K562 (cell line): ENCODE results near the gene MAGI3. TPM values are rescaled to one million over a fixed set of nuclear protein-coding genes. Genes with fewer than 3 reads are reported as not detected.

Experiments used
- ATAC-seq: fragments of 200-7000 bp; cut with Tn5 transposase; 3 replicates; pipeline ENCODE4 v1.9.1; 2020; ENCODE audit warnings: moderate library complexity
- BruUV-seq: library from RNA; stranded (reverse); fragments of 400-500 nt; replicated peaks from 2 replicates; lab custom pipeline; 2021; lab: Mats Ljungman, UMichigan
- CTCF ChIA-PET: fragments of 300-600 bp; formaldehyde crosslinking; extraction: SDS; loops from one replicate; lab custom pipeline; 2021; ENCODE audit warnings: low intra/inter-chr PET ratio; lab: Yijun Ruan, JAX
- POLR2A ChIA-PET: fragments of 300-600, 350-650 bp; sonication (Branson Sonifier 250); formaldehyde crosslinking; extraction: SDS; loops from one replicate; lab custom pipeline; 2021; ENCODE audit warnings: antibody characterized with exemption, inconsistent platforms; lab: Yijun Ruan, JAX
- DNase-seq, 4 experiments: peaks; one replicate each; pipeline versions ENCODE4 v3.0.0 to v3.0.0-alpha.2; 2011 to 2018; ENCODE audit warnings: low spot score in 3 of 4, mixed read lengths in 3 of 4; ENCODE audit errors: extremely low read depth in 1 of 4
- FAIRE-seq: peaks from 2 replicates; lab custom pipeline; 2011; peaks lifted over from hg19 to GRCh38; lab: Jason Lieb, UNC
- H2AFZ ChIP-seq: 2 replicates; pipeline ENCODE4 v1.6.0; 2011; ENCODE audit warnings: low read depth, low read length, control low read depth, inconsistent platforms
- H3K27ac ChIP-seq: fragments of 200-600 bp; 3 replicates; pipeline ENCODE4 v1.8.0; 2011; ENCODE audit warnings: low read depth, mild to moderate bottlenecking, control low read depth, inconsistent platforms, low read length, moderate library complexity, mixed read lengths; ENCODE audit errors: extremely low read depth
- H3K27me3 ChIP-seq, 2 experiments: fragments of 300-600 bp in 1 of 2; 2 replicates in 1 of 2; 3 replicates in 1 of 2; pipeline versions ENCODE4 v1.6.0 to v1.8.0; 2011; ENCODE audit warnings: inconsistent platforms in 2 of 2, low read length in 2 of 2, mild to moderate bottlenecking in 1 of 2, mixed read lengths in 1 of 2, moderate library complexity in 1 of 2; ENCODE audit not compliant: control insufficient read depth in 2 of 2, insufficient read depth in 2 of 2
- H3K36me3 ChIP-seq: fragments of 300-600 bp; 3 replicates; pipeline ENCODE4 v1.8.0; 2011; ENCODE audit warnings: mild to moderate bottlenecking, low read length, inconsistent platforms; ENCODE audit not compliant: control insufficient read depth, insufficient read depth
- H3K4me1 ChIP-seq, 2 experiments: fragments of 200-600 bp in 1 of 2; replicated peaks in 1 of 2; 2 replicates in 1 of 2; 3 replicates in 1 of 2; pipeline versions ENCODE4 v1.5.1 to v1.8.0; 2011; ENCODE audit warnings: inconsistent platforms in 2 of 2, low read length in 2 of 2, mild to moderate bottlenecking in 1 of 2, mixed read lengths in 1 of 2, moderate library complexity in 1 of 2; ENCODE audit not compliant: control insufficient read depth in 2 of 2, insufficient read depth in 2 of 2
- H3K4me2 ChIP-seq: 2 replicates; pipeline ENCODE4 v1.6.1; 2011; ENCODE audit warnings: low read length, control low read depth, inconsistent platforms, mixed read lengths; ENCODE audit not compliant: insufficient read depth
- H3K4me3 ChIP-seq: fragments of 200-600 bp; sonication (generic), shearing (Covaris generic); 2 replicates; pipeline ENCODE4 v1.5.1; 2016; ENCODE audit warnings: control low read depth, inconsistent platforms
- H3K79me2 ChIP-seq: fragments of 200-600 bp; 3 replicates; pipeline ENCODE4 v1.8.0; 2011; ENCODE audit warnings: low read length, inconsistent platforms; ENCODE audit not compliant: control insufficient read depth, insufficient read depth
- H3K9ac ChIP-seq, 2 experiments: 2 replicates each; pipeline versions ENCODE4 v1.6.0 to v1.6.1; 2011; ENCODE audit warnings: low read depth in 2 of 2, low read length in 2 of 2, control low read depth in 1 of 2, inconsistent platforms in 1 of 2, mild to moderate bottlenecking in 1 of 2, mixed read lengths in 1 of 2; ENCODE audit not compliant: insufficient read depth in 1 of 2
- H3K9me1 ChIP-seq: one replicate; pipeline ENCODE4 v1.6.0; 2011; ENCODE audit warnings: inconsistent platforms, mild to moderate bottlenecking, low read length, moderate library complexity; ENCODE audit not compliant: control insufficient read depth, insufficient read depth
- H3K9me3 ChIP-seq: replicated peaks from 2 replicates; pipeline ENCODE4 v1.5.1; 2011; ENCODE audit warnings: low read depth, low read length, inconsistent platforms; ENCODE audit not compliant: control insufficient read depth, insufficient read depth
- H4K20me1 ChIP-seq: replicated peaks from 2 replicates; pipeline ENCODE4 v1.6.1; 2011; ENCODE audit warnings: low read length, inconsistent platforms, mixed read lengths; ENCODE audit not compliant: control insufficient read depth, insufficient read depth
- ARID4B ChIP-seq: sonication (generic); formaldehyde crosslinking; IDR thresholded peaks from 2 replicates; pipeline ENCODE4 v1.8.0; 2022; ENCODE audit warnings: mild to moderate bottlenecking, missing genetic modification reagents
- GTF2F1 ChIP-seq: IDR thresholded peaks from 2 replicates; pipeline ENCODE4 v1.6.1; 2011; ENCODE audit warnings: low read depth, low read length, improper control_type of control experiment
- LARP7 ChIP-seq: fragments of 450-650 bp; IDR thresholded peaks from 2 replicates; pipeline ENCODE4 v1.6.1; 2016
- STAT5B ChIP-seq: fragments of 250-450 bp; sonication (Bioruptor Pico); IDR thresholded peaks from 2 replicates; pipeline ENCODE4 v1.8.0; 2021; ENCODE audit warnings: mild to moderate bottlenecking, inconsistent platforms
- ZNF444 ChIP-seq: fragments of 250-450 bp; sonication (Bioruptor Pico); IDR thresholded peaks from 2 replicates; pipeline ENCODE4 v1.4.0; 2020; ENCODE audit warnings: mild to moderate bottlenecking, moderate library complexity
- ZNF707 ChIP-seq: fragments of 250-450 bp; sonication (Bioruptor Pico); conservative IDR thresholded peaks from 2 replicates; pipeline ENCODE4 v1.8.0; 2022; ENCODE audit warnings: inconsistent platforms, mild to moderate bottlenecking, moderate library complexity
- ZNF766 ChIP-seq: fragments of 200-800 bp; sonication (Bioruptor generic); conservative IDR thresholded peaks from 2 replicates; pipeline ENCODE4 v1.6.1; 2016; ENCODE audit warnings: missing genetic modification characterization, missing compliant biosample characterization
- ZSCAN29 ChIP-seq: fragments of 450-650 bp; IDR thresholded peaks from 2 replicates; pipeline ENCODE4 v1.6.1; 2017
- WGBS: fragments of 100-300 bp; shearing (Covaris generic); methylation state at CpG from one replicate; pipeline ENCODE4 v1.1.6; 2016; ENCODE audit warnings: low coverage, mixed read lengths; ENCODE audit not compliant: insufficient coverage; ENCODE audit errors: missing lambda C conversion rate; 5-methylcytosine and 5-hydroxymethylcytosine counted together
- in situ Hi-C: fragments of 300-500 bp; cut with MboI; formaldehyde crosslinking; loops from 4 replicates; pipeline ENCODE4 v1.15.0; 2018; ENCODE audit warnings: inconsistent platforms, mixed read lengths
- intact Hi-C: fragments of 100-400 bp; cut with micrococcal nuclease; formaldehyde crosslinking; loops from 2 replicates; pipeline ENCODE4 v1.14.2; 2022
- polyA plus RNA-seq, 8 experiments: library from polyadenylated mRNA; depleted of rRNA in 4 of 8; stranded (reverse) in 5 of 8; unstranded in 3 of 8; fragments of >200 nt; fragmentation: Nextera tagmentation in 2 of 8; fragmentation: Illumina TruSeq in 1 of 8; extraction: Ambion mirVana in 2 of 8; extraction: Trizol in 1 of 8; gene quantifications; 2 replicates each; pipeline versions ENCODE4 v1.2.1 to v1.2.3, GENCODE V29; 2011 to 2014; ENCODE audit warnings: inconsistent platforms in 1 of 8, missing spikeins in 1 of 8
- total RNA-seq, 7 experiments: library from RNA; depleted of rRNA in 6 of 7; stranded (reverse); fragments of >200 nt in 6 of 7; fragmentation: Illumina TruSeq in 2 of 7; extraction: Trizol in 2 of 7; gene quantifications; 2 replicates each; pipeline versions ENCODE4 v1.2.1 to v1.2.3, GENCODE V29; 2011 to 2021; ENCODE audit warnings: low replicate concordance in 1 of 7

Gene MAGI3
- total and polyA plus RNA-seq, 9 of the 15 experiments (the other 6 are each of a cell fraction or from before 2014, with no cell fraction given): 1.0 to 8.6 (median 5.5) TPM

- no TSS peak for BruUV-seq
These were observed 189.1 kb downstream of the MAGI3 start for GRCh38 chr1:113579256-113580018.

More at GRCh38 chr1:113579256-113580018, 189.1 kb downstream of the MAGI3 start:
- Histone ChIP-seq H3K9me3 (no peaks in the 10 kb centered on the region), H3K9me1 (no peaks in the 10 kb centered on the region)
- no peak for TF ChIP-seq GTF2F1
- TF ChIP-seq ZNF707 (CRISPR knock-in tag): no peak
- TF ChIP-seq STAT5B (CRISPR knock-in tag): no peak
- TF ChIP-seq ZNF766 (CRISPR knock-in tag): no peak
- no peak for TF ChIP-seq ZSCAN29
- no peak for TF ChIP-seq ZNF444 (CRISPR knock-in tag)
- TF ChIP-seq LARP7: no peak
- no peak for TF ChIP-seq ARID4B (CRISPR knock-in tag)
- TF ChIP-seq, all 486 proteins: peak for 0
- no peaks in the 10 kb centered on the region for H4K20me1 ChIP-seq
- FAIRE-seq (no peak), DNase-seq (no peak), ATAC-seq (no peak)
- H3K9ac ChIP-seq: no peak overlapping the region
- H3K4me3 ChIP-seq: no peak overlapping the region
- POLR2A ChIA-PET: no interaction called here
- no peak overlapping the region for H2AFZ ChIP-seq
- no peak overlapping the region for H3K27ac ChIP-seq
- no peaks in the 10 kb centered on the region for H3K36me3 ChIP-seq
- intact Hi-C loops: no loop called here
- H3K27me3 ChIP-seq: no peaks in the 10 kb centered on the region
- 2% methylated on average over 2 of the region's 2 CpGs for WGBS
- H3K79me2 ChIP-seq: no peaks in the 10 kb centered on the region
- peaks cover 0 to 4% of the 10 kb centered on the region in 2 experiments; a peak in 1 of 5 replicates for H3K4me1 ChIP-seq
- CTCF ChIA-PET: no interaction called here
- no peak overlapping the region for H3K4me2 ChIP-seq
- in situ Hi-C loops: no loop called here
